CMK (cell line): ENCODE data around the gene SYTL3.
"Not testable (repeated sequence)": the region's sequence is repeated elsewhere in the genome, so short reads cannot be mapped to it uniquely, and the experiment has no call there.

Experiments used
- DNase-seq: peaks from one replicate; pipeline ENCODE4 v3.0.0-alpha.2; 2010; ENCODE audit warnings: low read depth

Gene SYTL3, protein sequence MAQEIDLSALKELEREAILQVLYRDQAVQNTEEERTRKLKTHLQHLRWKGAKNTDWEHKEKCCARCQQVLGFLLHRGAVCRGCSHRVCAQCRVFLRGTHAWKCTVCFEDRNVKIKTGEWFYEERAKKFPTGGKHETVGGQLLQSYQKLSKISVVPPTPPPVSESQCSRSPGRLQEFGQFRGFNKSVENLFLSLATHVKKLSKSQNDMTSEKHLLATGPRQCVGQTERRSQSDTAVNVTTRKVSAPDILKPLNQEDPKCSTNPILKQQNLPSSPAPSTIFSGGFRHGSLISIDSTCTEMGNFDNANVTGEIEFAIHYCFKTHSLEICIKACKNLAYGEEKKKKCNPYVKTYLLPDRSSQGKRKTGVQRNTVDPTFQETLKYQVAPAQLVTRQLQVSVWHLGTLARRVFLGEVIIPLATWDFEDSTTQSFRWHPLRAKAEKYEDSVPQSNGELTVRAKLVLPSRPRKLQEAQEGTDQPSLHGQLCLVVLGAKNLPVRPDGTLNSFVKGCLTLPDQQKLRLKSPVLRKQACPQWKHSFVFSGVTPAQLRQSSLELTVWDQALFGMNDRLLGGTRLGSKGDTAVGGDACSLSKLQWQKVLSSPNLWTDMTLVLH

DNA sequence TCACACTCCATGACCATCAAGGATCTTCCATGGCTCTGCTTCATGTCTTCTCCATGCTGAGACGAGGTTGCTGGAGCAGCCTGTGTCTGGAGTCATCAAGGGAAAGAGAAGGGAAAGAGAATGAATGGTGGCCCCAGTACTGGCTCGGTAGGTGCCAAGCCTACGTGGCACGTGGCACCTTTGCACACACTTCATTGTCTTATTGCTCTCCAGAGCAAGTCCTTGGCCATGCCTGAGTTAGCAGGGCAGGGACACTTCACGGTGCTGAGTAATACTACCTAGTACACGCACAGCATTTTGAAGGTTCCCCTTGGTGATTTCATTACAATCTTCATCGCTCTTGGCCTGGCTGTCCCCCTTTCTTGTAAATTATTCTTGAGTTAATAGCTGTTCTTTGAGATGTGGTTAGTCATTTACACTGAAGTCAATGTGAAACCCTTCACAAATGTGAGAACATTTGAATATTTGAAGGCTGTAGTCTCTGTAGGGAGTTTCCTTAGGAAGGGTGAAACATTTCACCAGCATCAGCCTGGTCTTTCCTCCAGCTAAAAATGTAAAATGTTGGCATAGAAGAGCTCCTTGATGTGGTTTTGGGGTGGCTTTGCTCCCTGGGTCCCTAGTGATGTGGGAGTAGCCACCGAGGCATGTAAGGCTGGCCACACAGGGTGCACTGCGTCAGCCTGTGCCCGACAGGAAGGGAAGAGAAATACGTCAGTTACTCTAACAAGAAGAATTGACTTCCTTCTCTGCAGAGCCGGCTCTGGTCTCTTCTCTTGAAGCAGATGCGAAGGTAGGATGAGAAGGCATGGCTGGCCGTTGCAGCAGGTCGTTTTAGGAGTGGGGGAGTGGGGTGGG lies at the start of gene SYTL3:
SYTL3 (plus strand) TSS at position 766 of the 855 bp plus-strand sequence. CDS start 13,215 bp downstream, outside the sequence.
- peak; percentile 43 for DNase-seq

DNA sequence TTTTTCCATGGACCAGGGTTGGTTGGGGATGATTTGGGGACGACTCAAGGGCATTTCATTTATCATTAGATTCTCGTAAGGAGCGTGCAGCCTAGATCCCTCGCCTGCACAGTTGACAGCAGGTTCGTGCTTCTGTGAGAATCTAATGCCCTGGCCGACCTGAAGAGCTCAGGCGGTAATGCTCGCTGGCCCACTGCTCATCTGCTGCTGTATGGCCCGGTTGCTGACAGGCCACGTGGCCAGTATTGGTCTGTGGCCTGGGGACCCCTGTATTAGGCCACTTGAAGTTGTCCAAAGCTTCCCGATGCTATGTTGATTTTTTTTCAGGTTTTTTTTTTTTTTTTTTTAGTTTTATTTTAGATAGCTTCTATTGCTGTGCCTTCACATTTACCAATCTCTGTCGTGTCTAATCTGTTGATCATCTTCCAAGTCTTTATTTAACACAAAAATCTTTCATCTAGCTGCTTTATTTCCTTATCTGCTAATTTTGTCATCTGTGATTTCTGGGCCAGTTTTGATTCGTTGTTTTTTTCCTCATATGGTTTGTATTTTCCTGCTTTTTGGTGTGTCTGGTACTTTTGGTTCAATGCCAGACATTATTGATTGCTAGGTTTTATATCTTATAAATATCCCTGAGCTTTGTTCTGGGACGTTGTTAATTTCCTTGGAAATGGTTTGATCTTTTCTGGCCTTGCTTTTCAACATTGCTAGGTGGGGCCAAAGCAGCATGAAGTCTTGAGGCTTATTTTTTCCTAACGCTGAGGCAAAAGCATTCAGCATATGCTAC lies 46.4 kb upstream of the SYTL3 start:
- DNase-seq = no peak

DNA sequence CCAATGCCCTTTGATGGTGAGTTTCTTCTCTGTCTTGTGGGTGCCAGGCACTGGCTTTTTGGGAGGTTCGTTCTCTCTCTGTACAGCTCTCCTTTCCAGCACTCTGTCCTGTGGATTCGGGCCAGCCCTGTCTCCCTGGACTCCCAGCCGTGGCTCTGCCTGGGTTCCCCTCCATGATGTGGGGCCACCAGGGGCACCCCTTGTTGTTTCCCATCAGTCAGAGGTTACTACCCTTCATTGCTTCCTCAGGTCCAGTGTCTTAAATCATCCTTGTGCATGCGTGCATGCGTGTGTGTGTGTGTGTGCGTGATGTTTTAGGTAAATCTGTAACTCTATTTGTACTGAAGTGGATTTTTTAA lies 45.8 kb upstream of the SYTL3 start:
- no peak for DNase-seq

DNA sequence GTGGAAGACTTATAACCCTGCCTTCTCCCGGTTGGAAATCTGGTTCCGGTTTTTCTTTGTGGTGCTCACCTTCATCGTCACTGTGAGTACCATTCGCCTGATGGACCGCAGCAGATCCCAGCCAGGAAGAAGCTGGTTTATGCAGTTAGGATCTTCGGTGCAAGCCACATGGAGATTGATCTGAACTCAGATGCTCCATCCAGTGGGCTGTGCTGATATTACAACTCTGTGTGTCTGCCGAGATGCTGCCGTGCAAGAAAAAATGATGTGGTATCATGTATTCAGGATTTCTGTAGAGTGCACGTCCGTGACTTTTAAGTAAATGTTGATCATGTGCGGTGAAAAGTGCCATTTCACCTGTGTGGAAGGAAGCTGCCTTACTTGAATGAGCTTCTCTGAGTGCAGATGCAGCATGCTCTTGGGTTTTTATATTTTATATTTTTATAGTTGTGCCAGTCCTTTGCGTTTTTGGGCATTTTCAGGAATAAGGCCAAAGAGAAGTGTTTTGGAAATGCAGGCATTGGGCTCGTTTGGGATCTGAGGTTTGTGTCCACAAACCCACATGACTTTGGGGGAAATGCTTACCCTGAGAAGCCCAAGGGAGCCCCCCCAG lies 44.5 kb upstream of the SYTL3 start:
- peak; percentile 55 for DNase-seq

DNA sequence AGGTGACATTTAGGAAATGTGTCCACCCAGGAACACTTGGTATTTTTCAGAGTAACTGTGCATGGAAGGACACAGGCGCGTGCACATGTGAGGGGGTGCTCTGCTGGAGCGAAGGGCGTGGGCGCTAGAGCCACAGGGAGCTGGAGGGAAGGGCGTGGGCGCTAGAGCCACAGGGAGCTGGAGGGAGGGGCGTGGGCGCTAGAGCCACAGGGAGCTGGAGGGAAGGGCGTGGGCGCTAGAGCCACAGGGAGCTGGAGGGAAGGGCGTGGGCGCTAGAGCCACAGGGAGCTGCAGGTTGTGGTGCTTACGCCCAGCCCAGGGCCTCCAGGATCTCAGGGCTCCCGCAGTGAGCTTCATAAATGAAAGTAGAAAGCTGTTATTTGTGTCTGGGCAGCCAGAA lies 43.8 kb upstream of the SYTL3 start:
- not testable (repeated sequence) for DNase-seq

DNA sequence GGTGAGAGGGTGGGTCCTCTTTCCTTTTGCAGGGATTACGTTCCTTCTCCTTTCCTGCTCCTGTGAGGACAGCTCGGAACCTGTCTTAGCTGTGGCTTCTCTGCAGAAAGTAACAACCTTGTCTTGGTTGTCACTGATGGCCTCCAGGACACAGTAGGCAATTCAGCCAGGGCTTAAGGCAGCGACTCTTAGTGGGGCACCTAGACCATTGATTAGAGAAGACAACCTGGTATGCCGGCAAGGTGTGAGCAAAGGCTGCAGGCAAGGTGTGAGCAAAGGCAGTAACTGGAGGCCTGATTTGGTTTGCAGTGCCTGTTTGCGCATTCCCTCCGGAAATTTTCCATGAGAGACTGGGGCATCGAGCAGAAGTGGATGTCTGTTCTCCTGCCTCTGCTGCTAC lies 42.9 kb upstream of the SYTL3 start:
- DNase-seq = no peak

DNA sequence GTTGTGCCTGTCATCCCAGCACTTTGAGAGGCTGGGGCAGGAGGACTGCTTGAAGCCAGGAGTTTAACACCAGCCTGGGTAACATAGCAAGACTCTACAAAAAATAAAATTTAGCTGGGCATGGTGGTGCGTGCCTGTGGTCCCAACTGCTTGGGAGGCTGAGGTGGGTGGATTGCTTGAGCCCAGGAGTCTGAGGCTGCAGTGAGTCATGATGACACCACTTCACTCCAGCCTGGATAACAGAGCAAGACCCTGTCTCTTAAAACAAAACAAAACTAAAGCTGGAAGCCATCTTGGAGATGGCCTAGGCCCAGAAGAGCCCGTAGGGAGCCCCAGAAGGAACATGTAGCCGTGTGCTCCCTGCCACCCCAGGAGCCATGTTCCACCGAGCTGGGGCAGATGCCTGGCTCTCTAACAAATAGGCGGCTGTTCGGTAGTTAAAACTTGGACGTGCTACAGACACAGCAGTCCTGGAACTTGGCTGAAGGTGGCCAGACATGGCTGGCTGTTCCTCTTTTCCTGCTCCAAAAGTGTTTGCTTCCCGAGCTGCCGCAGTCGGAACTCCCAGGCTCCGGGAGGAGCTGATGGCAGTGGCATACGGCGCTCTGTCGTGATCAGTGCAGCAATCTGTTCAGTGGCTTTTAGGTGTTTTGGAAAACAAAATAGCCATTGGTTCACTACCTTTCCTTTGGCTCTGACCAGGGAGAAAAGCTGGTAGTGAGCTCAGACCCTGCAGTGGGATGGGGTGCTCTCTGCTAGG lies 42.3 kb upstream of the SYTL3 start:
- no peak for DNase-seq

DNA sequence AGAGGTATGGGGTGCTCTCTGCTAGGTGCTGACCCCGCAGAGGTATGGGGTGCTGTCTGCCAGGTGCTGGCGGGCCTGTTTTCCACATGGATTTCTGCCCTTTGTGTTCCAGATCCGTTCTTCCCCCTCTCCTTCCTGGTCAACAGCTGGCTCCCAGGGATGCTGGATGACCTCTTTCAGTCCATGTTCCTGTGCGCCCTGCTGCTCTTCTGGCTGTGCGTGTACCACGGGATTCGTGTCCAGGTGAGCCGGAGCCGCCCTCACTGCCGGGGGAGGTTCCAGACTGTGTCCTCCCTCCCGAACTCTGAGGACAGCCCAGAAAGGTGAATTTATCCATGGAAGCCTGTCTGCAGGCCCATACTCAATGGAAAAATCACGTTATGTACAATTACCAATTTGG lies 41.6 kb upstream of the SYTL3 start:
- DNase-seq = no peak

DNA sequence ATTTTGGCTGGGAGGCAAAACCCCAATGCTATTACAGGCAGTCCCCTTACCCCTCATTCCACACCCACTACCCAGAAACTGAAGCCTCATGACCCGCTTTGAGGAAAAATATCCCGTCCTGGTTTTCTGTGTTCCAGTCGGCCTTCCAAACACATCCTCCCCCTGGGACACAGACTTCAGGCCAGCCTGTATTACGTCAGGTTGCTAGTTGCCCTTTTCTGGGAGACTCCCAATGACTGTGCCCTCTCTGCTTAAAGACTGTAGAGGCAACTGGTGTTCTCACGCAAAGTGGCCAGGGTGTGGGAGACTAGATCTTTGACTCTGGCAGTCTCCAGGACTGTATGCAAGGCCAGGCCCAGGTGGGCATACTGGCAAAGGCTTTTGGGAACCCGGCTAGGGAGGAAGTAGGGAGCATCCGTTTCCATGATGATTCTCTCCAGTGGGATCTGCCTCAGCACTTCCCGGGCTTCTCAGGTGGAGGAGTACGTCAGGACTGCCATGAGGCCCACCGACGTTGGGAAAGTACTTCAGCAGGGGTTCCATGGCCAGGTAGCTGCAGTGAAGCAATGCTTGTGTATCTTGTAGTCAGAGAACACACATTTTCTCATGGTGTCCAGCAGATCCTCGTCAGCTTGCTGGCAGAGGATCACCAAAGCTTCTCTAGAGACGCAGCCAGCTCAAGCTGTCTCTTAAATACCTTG lies 40.2 kb upstream of the SYTL3 start:
- DNase-seq = no peak

DNA sequence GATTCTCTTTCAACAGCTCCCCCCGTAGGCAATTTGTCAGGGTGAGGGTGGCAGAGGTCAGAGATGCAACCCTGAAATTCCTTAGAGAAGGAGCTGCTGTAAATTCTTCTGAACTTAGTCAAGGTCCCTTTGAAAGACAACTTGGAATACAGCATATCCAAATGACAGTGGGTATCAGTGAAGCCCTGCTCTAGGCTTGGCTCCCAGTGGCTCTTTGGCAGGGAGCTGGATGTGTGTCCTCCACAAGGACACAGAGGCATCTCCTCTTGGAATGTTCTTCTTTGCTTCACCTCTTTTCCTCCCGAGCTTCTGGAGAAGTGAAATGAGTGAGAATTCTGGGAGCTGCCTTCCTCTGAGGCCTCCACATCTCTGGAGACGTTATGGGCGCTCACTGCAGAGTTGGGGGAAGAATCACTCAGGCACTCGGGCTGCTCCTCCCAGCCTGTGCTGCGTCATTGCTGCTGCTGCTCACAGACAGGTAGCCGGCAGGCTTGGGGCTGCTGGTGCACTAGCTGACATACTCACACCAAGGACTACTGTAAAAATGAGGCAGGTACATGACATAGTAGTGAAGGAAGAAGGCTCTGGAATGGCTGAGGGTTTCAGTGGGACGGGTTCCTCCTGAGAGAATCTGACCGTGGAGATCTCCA lies 39.4 kb upstream of the SYTL3 start:
- no peak for DNase-seq

DNA sequence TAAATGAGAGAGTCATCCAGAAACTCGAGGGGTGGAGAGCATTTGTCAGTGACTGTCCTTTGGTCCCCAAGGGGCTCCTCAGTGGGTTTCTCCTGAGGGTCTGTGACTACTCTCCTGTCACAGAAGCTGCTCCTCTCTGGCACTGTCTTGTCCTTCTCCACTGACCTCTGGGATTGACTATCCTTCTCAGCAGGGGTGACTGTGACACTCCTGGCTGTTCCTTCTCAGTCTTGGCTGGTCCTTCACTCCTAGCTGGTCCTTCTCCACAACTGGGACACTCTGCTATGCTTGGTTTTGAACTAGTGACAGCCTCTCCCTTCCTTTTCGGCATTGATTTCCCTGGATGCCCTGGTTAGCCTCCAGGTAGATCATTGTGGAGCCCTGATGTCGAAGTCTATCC lies 38.8 kb upstream of the SYTL3 start:
- no peak for DNase-seq

DNA sequence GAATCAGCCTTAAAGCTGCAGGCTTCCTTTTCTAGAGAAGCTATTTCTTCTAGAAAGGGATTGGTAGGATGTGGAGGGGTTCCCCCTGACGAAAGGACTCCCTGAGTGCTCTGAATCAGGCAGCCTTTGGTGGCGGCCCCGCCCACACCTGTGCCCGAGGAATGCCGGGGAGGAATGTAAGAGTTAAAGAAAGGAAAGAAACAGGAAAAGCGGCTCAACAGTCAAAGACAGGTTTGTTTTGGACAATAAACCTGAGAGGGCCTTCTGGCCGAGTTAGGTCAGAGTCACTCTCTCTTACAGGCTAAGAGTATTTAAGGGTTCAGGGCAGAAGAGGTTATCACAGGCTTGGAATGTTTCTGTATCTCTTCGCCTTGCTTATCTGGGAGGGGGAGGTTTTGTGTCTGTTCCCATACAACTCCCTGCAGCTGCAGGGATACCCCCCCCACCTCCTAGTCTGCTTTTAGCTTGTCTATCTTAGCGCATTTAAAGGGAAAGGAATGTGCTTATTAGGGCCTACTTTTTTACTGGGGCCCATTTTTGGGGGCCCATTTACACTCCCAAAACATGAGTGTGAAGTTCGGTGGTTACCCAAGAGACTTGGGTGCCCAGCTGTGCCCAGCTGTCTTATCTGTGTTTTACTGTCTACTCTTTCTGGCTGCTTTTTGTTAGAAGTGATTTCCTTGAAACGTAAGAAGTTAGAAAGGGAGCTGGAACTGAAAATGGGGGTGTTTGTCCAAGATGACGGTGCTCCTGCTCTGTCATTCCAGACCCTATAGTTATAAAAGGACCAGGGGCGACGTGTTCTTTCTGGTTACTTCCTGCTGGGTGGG lies 38.1 kb upstream of the SYTL3 start:
- no peak for DNase-seq

DNA sequence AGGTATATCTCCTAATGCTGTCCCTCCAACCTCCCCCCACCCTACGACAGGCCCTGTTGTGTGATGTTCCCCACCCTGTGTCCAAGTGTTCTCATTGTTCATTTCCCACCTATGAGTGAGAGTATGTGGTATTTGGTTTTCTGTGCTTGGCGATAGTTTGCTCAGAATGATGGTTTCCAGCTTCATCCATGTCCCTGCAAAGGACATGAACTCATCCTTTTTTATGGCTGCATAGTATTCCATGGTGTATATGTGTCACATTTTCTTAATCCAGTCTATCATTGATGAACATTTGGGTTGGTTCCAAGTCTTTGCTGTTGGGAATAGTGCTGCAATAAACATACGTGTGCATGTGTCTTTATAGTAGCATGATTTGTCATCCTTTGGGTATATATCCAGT lies 35.2 kb upstream of the SYTL3 start:
- DNase-seq = not testable (repeated sequence)

DNA sequence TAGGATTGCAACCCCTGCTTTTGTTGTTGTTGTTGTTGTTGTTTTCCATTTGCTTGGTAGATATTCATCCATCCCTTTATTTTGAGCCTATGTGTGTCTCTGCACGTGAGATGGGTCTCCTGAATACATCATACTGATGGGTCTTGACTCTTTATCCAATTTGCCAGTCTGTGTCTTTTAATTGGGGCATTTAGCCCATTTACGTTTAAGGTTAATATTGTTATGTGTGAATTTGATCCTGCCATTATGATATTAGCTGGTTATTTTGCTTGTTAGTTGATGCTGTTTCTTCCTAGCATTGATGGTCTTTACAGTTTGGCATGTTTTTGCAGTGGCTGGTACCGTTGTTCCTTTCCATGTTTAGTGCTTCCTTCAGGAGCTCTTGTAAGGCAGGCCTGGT lies 31.6 kb upstream of the SYTL3 start:
- DNase-seq = not testable (repeated sequence)

DNA sequence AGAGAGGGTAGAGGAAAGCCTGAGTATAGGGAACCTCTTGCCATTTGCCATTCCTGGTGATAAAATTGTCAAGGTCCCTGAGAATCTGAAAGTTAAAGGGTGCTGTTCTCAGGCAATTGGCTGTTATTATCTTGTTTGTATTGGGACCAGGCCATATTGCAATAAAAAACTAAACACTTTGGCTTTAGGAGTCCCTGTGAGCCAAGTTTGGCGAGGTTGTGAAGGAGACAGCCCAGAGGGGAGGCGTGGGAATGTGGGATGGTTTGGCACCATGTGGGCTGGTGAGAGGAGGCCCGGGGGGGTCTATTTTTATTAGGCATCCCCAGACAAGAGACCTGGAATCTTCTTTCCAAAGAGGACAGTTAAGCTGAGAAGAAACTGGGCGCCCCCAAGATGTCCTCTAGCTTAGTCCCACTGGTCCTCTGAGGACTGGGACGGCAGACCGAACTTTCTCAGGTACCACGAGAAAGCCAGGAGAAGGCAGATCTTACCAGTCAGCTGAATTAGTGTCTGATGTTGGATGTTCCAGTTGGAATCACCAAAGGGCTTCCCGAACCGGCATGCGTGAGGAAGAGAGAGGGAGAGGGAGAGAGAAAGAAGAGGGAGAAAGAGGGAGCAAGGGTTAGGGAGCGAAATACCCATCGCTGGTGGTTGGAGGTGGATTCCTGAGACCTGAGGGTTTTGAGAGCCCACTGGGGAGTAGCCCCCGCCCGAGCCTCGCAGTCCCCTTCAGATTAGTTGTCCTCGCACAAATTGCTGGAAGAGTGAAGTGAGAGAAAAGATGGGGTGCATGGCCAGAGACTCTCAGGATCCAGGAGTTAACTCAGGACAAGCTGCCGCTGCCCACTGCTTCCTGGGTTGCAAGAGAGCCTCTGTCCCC lies 29.7 kb upstream of the SYTL3 start:
- no peak for DNase-seq

DNA sequence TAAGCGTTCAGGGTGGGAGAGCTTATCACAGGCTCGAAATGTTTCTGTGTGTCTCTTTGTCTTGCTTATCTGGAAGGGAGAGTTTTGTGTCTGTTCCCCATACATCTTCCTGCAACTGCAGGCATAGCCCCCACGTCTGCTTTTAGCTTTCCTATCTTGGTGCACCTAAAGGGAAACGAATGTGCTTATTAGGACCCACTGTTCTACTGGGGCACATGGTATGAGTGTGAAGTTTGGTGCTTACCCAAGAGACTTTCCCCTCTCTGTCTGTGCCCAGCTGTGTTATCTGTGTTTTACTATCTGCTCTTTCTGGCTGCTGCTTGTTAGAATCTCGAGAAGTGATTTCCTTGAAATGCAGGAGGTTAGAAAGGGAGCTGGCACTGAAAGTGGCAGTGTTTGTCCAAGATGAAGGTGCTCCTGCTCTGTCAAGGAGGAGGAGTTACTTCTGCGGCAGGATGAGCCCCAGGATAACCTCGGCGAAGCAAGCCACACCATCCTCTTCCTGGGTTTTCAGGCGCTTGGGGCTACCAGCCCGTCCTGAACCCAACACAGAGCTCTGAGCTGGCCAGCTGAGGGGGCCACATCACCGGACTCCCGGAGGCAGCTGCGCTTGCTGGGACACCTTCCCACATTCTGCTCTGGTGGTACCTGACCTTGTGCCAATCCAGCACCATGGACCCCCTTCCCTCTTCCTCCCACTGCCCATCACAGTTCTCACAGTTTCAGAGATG lies 28.7 kb upstream of the SYTL3 start:
- no peak for DNase-seq
